Activated CD4-positive, alpha-beta T cell treated with anti-CD3 and anti-CD28 coated beads for 4 hours (primary cell): ENCODE data around the gene ATF6.

ENCODE experiments used
- DNase-seq, 2 donors: peaks; one replicate each; pipeline ENCODE4 v3.0.0-alpha.2; 2020

ATF6 gene

DNA sequence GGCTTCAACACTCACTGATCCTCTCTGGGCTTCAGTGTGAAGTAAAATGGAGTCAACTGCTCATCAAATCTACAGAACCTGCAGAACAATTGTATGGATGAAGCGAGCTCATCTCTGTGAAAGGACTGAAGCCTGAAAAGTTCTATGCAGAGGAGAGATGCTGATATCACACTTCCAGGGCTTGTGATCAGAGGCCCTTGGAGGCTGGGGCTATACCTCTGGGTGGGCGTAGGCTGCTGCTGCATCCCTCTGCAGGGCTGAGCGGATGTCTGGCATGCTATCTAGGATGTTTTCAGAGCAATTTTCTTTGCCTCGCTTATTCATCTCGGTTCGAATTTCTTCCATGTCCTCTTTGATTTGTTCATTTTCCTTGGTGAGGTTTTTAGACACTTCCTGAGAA lies 240.0 kb downstream of the ATF6 start:
- no peak for DNase-seq

DNA sequence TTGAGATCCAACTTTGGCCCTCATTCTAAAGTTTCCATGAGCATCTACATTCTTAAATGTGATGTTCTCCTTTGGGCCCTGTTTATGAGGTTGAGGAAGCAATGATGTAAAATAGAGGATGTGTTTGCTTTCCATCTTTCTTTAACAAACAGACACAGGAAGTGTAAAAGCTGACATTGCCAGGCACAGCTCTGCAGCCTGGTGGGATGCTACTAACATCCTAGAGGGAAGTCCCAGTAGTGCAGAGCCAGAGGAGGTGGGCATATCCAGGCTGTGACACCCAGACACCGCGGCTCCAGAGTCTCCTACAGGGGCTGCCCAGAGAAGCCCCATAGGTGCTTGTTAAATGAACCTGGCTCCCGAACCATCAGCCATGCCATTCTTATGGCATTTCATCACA lies 241.3 kb downstream of the ATF6 start:
- no peak for DNase-seq

DNA sequence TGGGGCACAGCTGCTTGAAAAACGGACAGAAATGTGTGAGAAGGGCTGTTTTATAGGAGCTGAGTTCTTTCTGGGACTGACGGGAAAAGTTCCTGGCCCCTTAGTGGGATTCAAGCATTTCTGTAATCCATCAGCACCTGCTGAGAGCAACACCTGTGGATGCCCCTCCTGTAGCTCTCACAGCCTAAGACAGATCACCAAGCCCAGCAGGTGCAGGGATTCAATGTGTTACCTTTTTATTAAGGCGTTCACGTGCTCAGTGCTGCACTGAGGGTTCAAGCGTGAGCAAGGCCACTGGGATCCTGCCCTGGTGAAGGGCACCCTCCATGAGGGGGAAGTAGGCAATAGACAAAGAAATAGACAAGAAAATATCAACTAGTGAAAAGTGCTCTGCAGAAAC lies 242.7 kb downstream of the ATF6 start:
- no peak for DNase-seq

DNA sequence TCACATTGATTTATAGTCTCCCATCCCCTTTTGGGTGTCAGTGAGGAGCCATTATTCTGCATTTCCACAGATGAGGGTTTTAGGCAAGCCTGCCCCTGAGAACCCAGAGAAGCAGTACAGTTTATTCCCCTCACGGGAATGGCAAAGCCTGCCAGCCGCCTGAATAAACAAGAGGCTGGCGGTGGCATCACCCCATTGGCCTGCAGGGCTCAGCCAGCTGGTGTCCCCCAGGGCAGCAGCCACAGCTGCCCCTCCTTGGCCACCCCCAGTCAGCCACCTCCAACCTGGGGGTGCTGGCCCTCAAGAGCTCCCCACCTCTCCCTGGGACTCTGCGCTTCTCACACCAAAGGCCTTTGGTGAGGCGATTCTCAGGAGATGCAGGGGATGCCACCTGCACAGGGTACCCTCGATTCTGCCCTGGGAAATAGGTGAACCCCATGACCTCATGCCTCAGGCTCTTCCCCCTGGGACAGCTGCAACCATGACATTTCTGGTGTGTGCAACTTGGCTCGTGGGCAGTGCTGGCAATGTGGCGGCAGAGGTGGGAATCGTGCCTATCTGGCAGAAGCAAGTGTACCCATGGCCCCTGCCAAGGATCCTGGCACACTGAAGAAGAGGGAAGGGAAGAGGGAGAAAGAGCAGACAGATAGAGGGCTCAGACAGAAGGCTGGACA lies 243.5 kb downstream of the ATF6 start:
- no peak for DNase-seq

DNA sequence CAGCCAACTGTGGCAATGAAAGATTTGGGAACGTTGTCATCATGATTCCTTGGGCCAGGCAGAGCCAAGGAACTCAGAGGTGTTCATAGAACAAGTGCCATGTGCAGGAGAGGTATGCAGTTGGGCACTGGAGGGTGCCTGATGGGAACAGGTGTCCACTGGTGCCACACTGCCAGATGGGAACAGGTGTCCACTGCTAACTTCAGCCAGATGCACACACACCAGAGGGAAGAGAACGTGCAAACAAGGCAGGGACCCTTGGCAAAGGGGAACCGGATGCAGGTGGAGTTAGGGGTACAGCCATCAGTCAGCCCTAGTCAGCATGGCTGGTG lies 244.0 kb downstream of the ATF6 start:
- DNase-seq, result no peak

DNA sequence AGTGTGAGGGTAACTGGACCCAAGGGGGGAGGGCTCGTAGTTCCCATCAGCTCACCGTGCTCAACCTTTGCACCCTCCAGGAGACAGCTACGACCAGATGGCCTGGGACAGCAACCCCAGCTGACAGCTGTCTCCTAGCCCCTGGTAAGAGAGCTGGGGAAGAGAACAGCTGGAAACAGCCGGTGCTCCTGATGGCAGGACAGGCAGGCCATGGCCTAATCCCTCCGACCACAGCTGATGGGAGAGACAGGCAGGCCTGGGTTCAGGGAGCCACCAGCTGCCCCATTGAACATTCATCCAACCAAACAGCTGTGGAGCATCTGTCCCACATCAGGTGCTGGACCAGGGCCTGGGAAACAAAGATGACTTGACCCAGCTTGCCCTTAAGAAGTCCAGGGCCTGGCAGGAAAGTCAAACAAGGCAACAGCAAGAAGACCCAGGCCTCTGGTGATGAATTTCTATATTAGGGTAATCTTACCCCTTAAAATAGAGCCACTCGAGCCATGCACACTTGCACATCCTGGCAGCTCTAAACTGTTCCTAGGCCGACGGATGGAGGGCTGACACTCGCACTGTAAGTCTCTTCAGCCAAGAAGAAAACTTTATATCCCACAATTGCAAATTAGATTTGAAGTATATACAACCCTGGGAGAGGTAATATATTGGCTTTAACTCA lies 245.4 kb downstream of the ATF6 start:
- DNase-seq, result no peak

DNA sequence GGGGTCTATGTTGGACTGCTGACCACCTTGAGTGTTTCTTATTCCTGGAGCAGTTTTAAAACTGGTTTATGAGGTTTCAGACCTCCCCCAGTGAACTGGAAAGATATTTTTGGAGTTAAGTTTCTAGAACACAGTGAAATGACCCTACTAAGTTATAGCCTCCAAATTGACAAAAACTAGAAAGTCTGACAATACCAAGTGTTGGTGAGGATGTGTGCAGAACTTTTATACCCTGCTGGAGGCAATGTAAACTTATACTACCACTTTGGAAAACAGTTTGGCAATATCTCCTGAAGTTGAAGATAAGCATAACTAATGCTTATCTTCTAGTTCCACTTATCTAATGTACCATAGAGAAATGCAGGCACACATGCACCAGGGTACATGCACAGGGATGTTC lies 247.2 kb downstream of the ATF6 start:
- DNase-seq, result no peak
